Stimulated activated CD4-positive, alpha-beta T cell treated with anti-CD3 and anti-CD28 coated beads, TNF-alpha, amount 100 ng/mL, for 4 hours (primary cell): ENCODE results near the gene GEN1.
"Not testable (repeated sequence)": the region's sequence is repeated elsewhere in the genome, so short reads cannot be mapped to it uniquely, and the experiment has no call there.

Experiments
- DNase-seq, 3 experiments: peaks; one replicate each; pipeline ENCODE4 v3.0.0-alpha.2; 2020; ENCODE audit warnings: low read depth in 3 of 3

Gene GEN1

GRCh38 chr2:17822445-17823117 is 68.6 kb downstream of the GEN1 start:
- no peak for DNase-seq

- DNase-seq, result not testable (repeated sequence)
Observed at GRCh38 chr2:17823646-17824045, 69.7 kb downstream of the GEN1 start.

GRCh38 chr2:17827316-17827715 is 73.4 kb downstream of the GEN1 start:
- DNase-seq, result no peak

- no peak for DNase-seq
Observed at GRCh38 chr2:17827785-17828184, 73.8 kb downstream of the GEN1 start.

GRCh38 chr2:17830053-17831034 is 76.4 kb downstream of the GEN1 start:
- peak in 1 of 3 experiments; percentile 3 for DNase-seq

GRCh38 chr2:17835516-17835915 is 81.6 kb downstream of the GEN1 start:
- no peak for DNase-seq
